Measurements from ENCODE around the gene PRICKLE1. TPM values are rescaled to one million over a fixed set of nuclear protein-coding genes. Genes with fewer than 3 reads are reported as not detected.

Gene PRICKLE1
- total and polyA plus RNA-seq, 2 donors: 8.9 to 59.7 TPM

DNA sequence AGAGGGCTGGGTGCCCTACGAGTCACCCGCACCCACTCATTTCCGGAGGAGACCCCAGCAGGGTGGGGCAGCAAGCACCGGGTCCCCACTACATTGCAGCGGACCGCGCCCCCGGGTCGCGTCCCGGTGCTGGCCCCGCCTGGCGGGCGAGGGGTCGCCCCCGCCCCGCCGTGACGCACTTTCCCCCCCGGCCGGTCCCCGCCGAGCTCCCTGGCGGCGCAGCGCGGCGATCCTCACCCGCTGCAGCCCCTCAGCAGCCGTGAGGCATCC is 106.1 kb downstream of the PRICKLE1 start:
- 1% methylated on average over 30 of the region's 30 CpGs for WGBS
- DNase-seq (ENCODE audit: extremely low spot score): no peak
- peak overlapping the region; percentile 77 for H3K4me3 ChIP-seq (ENCODE audit: low read depth, low read length)
- H3K4me1 ChIP-seq (ENCODE audit: insufficient read depth): no peaks in the 10 kb centered on the region
- H3K36me3 ChIP-seq (ENCODE audit: insufficient read depth): no peaks in the 10 kb centered on the region
- H3K27ac ChIP-seq (ENCODE audit: low read depth): peak overlapping the region; percentile 91

DNA sequence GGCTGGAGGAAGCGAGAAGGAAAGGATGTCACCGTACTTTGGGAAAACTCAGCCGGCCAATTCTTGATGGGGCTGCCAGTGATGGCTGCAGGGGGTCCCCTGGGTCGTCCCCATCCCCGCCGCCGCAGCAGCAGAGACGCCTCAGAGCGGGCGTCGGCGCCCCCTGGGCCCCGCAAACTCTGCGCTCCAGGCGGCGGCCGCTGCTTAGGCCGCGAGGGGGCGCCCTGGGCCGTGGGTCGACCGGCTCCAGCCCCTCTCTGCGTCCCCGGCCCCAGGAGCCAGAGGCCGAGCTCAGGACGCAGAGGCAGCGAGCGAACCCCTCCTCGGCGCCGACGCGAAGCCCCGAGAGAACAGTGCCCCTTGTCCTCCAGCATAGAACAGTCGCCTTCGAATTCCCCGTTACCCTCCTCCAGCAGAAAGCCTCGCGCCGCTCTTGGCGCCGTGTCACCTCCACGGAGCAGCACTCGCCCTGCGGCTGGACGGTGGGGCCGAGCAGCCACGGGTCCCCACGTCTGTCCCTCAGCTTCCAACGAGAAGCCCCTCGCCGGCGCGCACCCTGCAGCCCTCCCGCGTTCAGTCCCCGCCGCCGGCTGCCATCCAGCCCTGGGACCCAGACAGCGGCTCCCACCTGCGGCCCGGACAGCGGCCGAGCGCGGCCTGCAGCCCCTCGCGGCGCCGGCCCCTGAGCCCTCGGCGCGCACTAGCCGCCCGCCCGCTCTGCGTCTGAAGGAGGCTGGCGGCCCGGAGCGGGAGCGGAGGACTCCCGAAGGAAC is 106.6 kb downstream of the PRICKLE1 start:
- H3K4me3 ChIP-seq (ENCODE audit: low read depth, low read length): peak overlapping the region; percentile 77
- H3K36me3 ChIP-seq (ENCODE audit: insufficient read depth): no peaks in the 10 kb centered on the region
- no peaks in the 10 kb centered on the region for H3K4me1 ChIP-seq (ENCODE audit: insufficient read depth)
- DNase-seq (ENCODE audit: extremely low spot score): no peak
- H3K27ac ChIP-seq (ENCODE audit: low read depth): peak overlapping the region; percentile 91
- under 1% methylated on average over 83 of the region's 83 CpGs for WGBS

DNA sequence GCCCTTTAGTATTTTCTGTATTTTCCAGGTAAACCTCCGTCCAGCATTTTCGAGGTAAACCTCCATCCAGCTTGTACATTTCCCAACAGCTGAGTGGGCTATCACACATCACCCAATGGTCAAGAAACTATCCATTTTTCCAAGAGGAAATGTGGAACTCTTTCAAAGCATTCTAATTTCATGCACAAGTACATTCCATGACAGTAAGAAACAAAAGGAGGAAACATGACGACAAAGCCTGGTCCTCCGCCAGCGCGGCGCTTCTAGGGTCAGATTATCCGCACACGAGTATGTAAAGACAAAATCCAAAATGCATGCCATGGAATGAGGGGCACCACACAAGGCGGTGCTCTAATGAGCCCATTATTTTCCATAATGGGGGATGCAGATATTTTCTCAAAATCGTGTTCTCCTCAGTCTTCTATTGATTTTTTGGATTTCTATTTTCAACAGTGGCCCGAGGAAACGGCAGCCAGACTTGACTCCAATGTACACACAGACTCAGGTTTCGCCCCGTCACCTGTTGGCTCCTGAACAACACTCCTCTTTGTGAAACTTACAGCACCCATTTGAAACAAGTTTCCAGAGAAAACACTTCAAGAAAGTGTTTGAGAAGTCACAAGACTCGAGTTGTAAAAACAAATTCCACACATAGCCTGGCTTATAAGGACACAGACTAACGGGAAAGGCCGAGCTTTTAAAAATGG is 107.4 kb downstream of the PRICKLE1 start:
- WGBS: 24% methylated on average over 18 of the region's 18 CpGs
- H3K4me1 ChIP-seq (ENCODE audit: insufficient read depth): no peaks in the 10 kb centered on the region
- no peaks in the 10 kb centered on the region for H3K36me3 ChIP-seq (ENCODE audit: insufficient read depth)
- peak; percentile 39 for DNase-seq (ENCODE audit: extremely low spot score)
- peak overlapping the region; percentile 15 for H3K27ac ChIP-seq (ENCODE audit: low read depth)
- peak overlapping the region; percentile 77 for H3K4me3 ChIP-seq (ENCODE audit: low read depth, low read length)

DNA sequence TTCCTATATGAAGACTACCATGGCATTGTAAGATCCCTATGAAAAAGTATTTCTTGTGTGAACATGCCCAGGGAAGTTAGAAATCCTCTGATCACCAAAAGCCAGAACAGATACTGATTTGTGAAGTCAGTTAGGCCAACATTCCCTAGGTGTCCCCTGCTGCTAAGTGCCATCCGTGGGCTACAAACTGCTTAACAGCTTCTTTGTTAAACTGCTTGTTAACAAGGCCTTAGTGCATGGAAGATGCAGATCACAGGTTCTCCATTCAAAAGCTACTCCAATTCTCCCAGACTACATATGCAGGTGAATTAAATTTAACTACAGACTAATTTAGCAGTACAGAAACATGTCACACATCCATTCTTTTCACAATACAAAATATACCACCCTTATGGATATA is 108.2 kb downstream of the PRICKLE1 start:
- no peak for DNase-seq (ENCODE audit: extremely low spot score)
- Histone ChIP-seq H3K4me3 (ENCODE audit: low read depth, low read length) (no peak overlapping the region), H3K4me1 (ENCODE audit: insufficient read depth) (no peaks in the 10 kb centered on the region), H3K27ac (ENCODE audit: low read depth) (no peak overlapping the region), H3K36me3 (ENCODE audit: insufficient read depth) (no peaks in the 10 kb centered on the region)
- WGBS: 67% methylated on average over 1 of the region's 1 CpG

DNA sequence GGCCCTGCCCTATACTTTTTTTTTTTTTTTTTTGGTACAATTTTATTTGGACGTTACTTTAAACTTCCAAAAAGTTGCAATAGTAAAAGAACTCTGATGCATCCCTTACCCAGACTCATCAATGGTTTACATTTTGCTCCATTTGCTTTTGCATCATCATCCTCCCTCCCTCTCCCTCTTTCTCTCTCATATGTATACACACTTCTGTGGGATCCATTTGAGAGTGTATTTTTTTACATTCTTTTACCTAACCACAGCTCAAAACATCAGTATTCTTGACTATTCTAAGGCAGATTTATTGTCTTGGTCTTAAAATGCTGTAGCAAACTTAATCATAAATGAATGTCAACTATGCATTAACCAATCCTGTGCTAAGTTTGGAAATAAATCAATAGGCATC is 111.6 kb downstream of the PRICKLE1 start:
- no peak for DNase-seq (ENCODE audit: extremely low spot score)
- H3K4me3 ChIP-seq (ENCODE audit: low read depth, low read length): no peak overlapping the region
- 54% methylated on average over 1 of the region's 1 CpG for WGBS
- H3K27ac ChIP-seq (ENCODE audit: low read depth): no peak overlapping the region
- no peaks in the 10 kb centered on the region for H3K4me1 ChIP-seq (ENCODE audit: insufficient read depth)
- no peaks in the 10 kb centered on the region for H3K36me3 ChIP-seq (ENCODE audit: insufficient read depth)

DNA sequence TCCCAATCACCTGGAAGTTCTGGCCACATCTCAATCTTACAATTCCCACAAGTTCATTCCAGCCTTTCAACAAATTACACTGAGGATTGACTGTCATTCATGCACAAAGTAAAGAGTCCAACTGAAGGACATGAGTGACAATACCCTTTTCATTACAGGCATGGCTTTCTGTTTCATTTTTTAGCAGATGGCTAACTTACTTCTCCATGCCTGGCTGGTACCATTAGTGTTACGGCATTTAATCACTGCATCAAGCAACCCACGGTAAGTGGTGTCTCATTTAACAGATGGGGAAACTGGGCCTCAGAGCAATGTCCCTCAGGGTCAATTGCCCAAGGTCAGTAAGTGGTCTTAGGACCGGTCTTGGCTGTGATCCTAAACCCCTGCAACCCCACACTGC is 114.4 kb downstream of the PRICKLE1 start:
- no peaks in the 10 kb centered on the region for H3K4me1 ChIP-seq (ENCODE audit: insufficient read depth)
- DNase-seq (ENCODE audit: extremely low spot score): no peak
- 73% methylated on average over 3 of the region's 3 CpGs for WGBS
- no peaks in the 10 kb centered on the region for H3K36me3 ChIP-seq (ENCODE audit: insufficient read depth)
- no peak overlapping the region for H3K4me3 ChIP-seq (ENCODE audit: low read depth, low read length)
- H3K27ac ChIP-seq (ENCODE audit: low read depth): no peak overlapping the region

DNA sequence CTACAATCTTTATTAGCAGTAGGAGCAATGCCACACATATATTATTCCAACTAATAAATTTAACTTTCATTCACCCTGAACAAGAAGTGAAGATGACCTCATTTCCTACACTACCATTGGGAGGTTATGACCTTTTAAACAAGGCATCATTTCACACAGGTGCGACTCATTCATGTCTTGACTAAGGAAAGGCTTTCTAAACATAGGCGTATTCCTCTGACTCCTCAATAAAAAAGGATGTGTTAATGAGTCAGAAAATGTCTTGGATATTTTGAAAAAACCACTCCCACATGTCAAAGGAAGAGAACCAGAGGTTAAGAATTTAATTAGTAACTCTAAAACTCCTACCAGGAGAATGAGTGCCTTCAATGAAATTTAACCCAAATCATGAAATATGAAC is 115.2 kb downstream of the PRICKLE1 start:
- no peak overlapping the region for H3K4me3 ChIP-seq (ENCODE audit: low read depth, low read length)
- no peaks in the 10 kb centered on the region for H3K4me1 ChIP-seq (ENCODE audit: insufficient read depth)
- no peak overlapping the region for H3K27ac ChIP-seq (ENCODE audit: low read depth)
- 74% methylated on average over 2 of the region's 2 CpGs for WGBS
- no peaks in the 10 kb centered on the region for H3K36me3 ChIP-seq (ENCODE audit: insufficient read depth)
- no peak for DNase-seq (ENCODE audit: extremely low spot score)

DNA sequence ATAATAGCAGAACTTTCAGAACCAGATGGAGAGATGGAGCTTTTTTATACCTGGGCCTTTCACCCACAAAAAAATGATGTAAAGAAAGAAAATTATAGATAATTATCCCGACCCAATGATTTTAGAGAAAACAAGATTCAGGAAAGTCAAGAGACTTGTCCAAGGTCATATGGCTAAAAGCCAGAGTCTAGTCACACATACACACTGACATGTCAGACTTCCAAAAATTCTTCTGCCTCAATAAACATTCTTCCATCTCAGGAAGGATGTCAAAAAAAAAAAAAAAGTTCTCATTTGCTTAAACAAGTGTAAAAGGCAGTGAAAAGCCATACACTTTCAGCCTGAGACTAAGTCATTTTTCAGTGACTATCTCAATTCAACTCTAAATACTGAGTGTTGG is 116.0 kb downstream of the PRICKLE1 start:
- WGBS: 55% methylated on average over 1 of the region's 1 CpG
- no peaks in the 10 kb centered on the region for H3K36me3 ChIP-seq (ENCODE audit: insufficient read depth)
- no peaks in the 10 kb centered on the region for H3K4me1 ChIP-seq (ENCODE audit: insufficient read depth)

DNA sequence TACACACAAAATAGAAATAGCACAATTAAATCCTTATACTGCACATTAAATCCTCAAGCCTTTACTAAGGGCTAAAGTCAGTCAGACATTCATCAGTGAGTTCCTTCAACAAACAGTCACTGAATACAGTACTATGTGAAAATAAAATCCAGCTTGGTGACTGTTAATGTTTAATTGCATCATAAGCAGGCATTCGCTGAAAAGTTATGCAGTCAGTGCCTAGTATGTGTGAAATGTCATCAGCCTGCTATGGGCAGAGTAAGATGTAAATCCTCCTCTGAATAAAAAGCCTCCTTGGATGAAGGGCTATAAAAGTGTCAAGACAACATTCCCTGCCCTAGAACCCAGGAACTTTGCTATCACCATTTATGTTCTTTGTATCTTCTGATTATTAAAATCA is 116.4 kb downstream of the PRICKLE1 start:
- WGBS: 21% methylated on average over 1 of the region's 1 CpG
- DNase-seq (ENCODE audit: extremely low spot score): no peak
- H3K36me3 ChIP-seq (ENCODE audit: insufficient read depth): no peaks in the 10 kb centered on the region
- no peak overlapping the region for H3K4me3 ChIP-seq (ENCODE audit: low read depth, low read length)
- H3K27ac ChIP-seq (ENCODE audit: low read depth): no peak overlapping the region
- no peaks in the 10 kb centered on the region for H3K4me1 ChIP-seq (ENCODE audit: insufficient read depth)

More for the DNA sequence above, 116.0 kb downstream of the PRICKLE1 start:
- DNase-seq (ENCODE audit: extremely low spot score): no peak
- Histone ChIP-seq H3K4me3 (ENCODE audit: low read depth, low read length) (no peak overlapping the region), H3K27ac (ENCODE audit: low read depth) (no peak overlapping the region)

DNA sequence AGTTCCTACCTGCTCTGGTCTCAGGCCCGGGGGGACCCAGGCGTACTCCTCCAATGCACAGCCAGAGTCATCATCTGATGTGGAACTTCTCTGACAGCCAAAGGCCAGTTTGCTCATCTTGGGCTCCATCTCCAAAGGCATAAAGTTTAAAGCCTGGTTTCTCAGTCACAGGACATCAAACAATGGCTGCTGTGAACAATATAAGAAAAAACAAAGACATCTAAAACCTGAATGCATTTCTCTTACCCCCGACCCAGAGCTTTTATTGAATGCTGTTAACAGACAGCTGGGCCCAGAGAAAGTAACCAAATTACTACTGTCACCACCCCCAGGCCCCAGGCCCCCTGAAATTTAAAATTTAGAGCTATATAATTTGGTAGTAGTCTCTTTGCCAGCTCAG is 117.2 kb downstream of the PRICKLE1 start:
- 79% methylated on average over 3 of the region's 3 CpGs for WGBS
- Histone ChIP-seq H3K27ac (ENCODE audit: low read depth) (no peak overlapping the region), H3K36me3 (ENCODE audit: insufficient read depth) (no peaks in the 10 kb centered on the region), H3K4me1 (ENCODE audit: insufficient read depth) (no peaks in the 10 kb centered on the region), H3K4me3 (ENCODE audit: low read depth, low read length) (no peak overlapping the region)
- DNase-seq (ENCODE audit: extremely low spot score): no peak

DNA sequence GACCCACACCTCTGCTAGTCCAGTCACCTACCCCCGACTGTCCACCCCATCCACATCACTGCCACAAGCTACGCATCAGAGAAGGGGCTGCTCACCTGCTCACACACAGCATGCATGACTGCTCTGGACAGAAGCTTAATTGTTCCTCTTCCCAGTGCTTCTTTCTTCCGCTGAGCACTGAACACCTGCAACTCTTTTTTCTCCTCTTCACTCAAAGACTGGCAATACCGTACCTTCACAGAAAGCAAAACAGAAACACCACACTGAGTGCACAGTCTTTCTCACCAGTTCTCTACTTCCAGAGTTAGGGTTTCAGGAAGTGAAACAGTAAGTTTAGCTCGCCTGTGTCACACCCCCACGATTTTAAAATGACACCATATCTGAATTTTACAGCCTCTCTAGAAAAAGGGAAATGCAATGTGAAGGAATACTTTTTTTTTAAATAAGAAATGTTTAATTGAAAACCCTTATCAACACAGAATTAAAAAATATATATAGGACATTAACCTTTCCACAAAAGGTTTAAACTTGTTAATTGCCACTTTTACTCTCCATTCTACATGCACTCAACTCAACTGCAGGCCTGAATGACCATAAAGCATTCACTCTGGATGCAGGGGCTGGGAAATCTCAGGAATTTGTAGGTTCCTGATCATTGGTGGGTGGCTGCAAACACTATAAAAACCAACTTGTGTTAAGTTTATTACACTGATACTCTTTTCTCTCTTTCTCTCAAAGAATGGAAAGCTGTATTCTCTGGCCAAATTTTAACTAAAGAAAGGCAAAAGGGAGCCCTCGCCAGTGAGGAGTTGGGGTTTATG is 120.0 kb downstream of the PRICKLE1 start:
- H3K36me3 ChIP-seq (ENCODE audit: insufficient read depth): no peaks in the 10 kb centered on the region
- H3K4me1 ChIP-seq (ENCODE audit: insufficient read depth): no peaks in the 10 kb centered on the region
- DNase-seq (ENCODE audit: extremely low spot score): no peak
- WGBS: 76% methylated on average over 7 of the region's 7 CpGs
- H3K4me3 ChIP-seq (ENCODE audit: low read depth, low read length): no peak overlapping the region
- no peak overlapping the region for H3K27ac ChIP-seq (ENCODE audit: low read depth)

DNA sequence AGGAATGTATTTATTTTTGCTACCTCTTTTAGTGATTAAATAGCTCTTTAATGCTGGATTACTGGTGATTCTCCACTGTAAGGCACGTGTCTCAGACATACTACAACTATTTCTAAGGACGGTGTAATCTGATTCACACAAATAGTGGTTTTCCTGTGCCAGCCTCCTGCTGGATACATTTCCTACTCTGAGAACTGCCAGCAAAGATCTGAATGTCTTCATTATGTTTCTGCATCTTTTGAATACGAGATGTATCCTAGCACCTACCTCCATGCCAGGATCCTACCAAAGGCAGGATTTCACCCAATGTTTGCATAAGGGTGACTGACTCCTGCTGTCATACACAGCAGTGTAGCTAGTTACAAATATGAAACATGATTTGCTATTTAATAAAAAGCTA is 120.6 kb downstream of the PRICKLE1 start:
- no peaks in the 10 kb centered on the region for H3K36me3 ChIP-seq (ENCODE audit: insufficient read depth)

DNA sequence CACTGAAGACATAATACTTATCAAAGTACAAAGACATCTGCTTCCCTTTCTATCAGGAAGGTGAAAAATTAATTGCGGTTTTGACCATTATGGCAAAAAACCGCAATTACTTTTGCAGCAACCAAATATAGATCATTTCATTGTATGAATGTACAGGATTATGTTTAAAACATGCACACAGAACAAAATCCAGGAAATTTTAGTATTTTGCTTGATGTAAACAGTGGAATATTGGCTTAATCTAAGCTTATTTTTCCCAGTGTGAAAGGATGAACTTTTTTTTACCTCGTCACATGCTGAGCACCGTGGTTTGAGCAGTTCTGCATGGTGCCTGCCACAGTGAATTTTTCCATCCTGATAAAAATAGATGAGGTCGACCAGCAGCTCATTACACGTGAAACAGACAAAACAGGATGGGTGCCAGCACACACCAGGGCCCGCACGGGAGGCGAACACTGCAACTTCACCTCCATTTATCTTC is 121.2 kb downstream of the PRICKLE1 start:
- 32% methylated on average over 9 of the region's 9 CpGs for WGBS
- H3K36me3 ChIP-seq (ENCODE audit: insufficient read depth): no peaks in the 10 kb centered on the region
- no peaks in the 10 kb centered on the region for H3K4me1 ChIP-seq (ENCODE audit: insufficient read depth)
- H3K27ac ChIP-seq (ENCODE audit: low read depth): no peak overlapping the region
- no peak overlapping the region for H3K4me3 ChIP-seq (ENCODE audit: low read depth, low read length)
- no peak for DNase-seq (ENCODE audit: extremely low spot score)

More for the DNA sequence above, 120.6 kb downstream of the PRICKLE1 start:
- H3K4me1 ChIP-seq (ENCODE audit: insufficient read depth): no peaks in the 10 kb centered on the region
- WGBS: 37% methylated on average over 3 of the region's 3 CpGs
- no peak for DNase-seq (ENCODE audit: extremely low spot score)
- H3K27ac ChIP-seq (ENCODE audit: low read depth): no peak overlapping the region
- no peak overlapping the region for H3K4me3 ChIP-seq (ENCODE audit: low read depth, low read length)

DNA sequence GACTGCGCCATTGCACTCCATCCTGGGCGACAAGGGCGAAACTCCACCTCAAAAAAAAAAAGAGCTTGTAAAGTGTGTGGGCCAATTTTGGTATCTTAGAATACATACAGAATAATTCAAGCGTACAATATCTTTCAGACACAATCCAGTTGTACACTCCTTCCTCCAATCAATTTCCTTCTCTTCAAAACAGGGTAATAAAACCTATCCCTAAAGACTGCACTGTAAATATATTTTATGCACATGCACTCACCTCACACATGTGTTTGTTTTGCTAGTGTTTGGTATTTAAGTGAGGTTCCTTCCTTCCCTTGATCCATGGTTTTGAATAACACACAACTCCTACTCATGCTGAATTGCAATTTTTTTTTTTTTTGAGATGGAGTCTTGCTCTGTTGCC is 125.9 kb downstream of the PRICKLE1 start:
- no peaks in the 10 kb centered on the region for H3K36me3 ChIP-seq (ENCODE audit: insufficient read depth)
- no peaks in the 10 kb centered on the region for H3K4me1 ChIP-seq (ENCODE audit: insufficient read depth)
- 96% methylated on average over 4 of the region's 4 CpGs for WGBS
- DNase-seq (ENCODE audit: extremely low spot score): no peak
- no peak overlapping the region for H3K4me3 ChIP-seq (ENCODE audit: low read depth, low read length)
- H3K27ac ChIP-seq (ENCODE audit: low read depth): no peak overlapping the region
